CD14-positive monocyte (primary cell): Measurements from ENCODE around the gene SNX25. TPM values are rescaled to one million over a fixed set of nuclear protein-coding genes. Genes with fewer than 3 reads are reported as not detected.

Source experiments
- DNase-seq, 3 donors: peaks; one replicate each; pipeline ENCODE4 v3.0.0-alpha.2; 2011 to 2022
- H2AFZ ChIP-seq: 2 replicates; pipeline ENCODE4 v1.6.0; 2012; ENCODE audit warnings: mild to moderate bottlenecking, low read depth, low read length, inconsistent platforms; ENCODE audit not compliant: insufficient read depth, poor library complexity, severe bottlenecking
- H3K27ac ChIP-seq, 2 donors: 1 replicate in 1 of 2; 2 replicates in 1 of 2; pipeline ENCODE4 v1.5.1; 2012 to 2013; ENCODE audit warnings: low read length in 2 of 2, control low read depth in 1 of 2, inconsistent platforms in 1 of 2, low read depth in 1 of 2, mild to moderate bottlenecking in 1 of 2
- H3K27me3 ChIP-seq, 2 donors: one replicate each; pipeline versions ENCODE4 v1.6.0 to v1.6.1; 2011 to 2013; ENCODE audit warnings: low read length in 2 of 2; ENCODE audit not compliant: control insufficient read depth in 2 of 2, insufficient read depth in 2 of 2
- H3K36me3 ChIP-seq, 2 donors: replicated peaks in 1 of 2; 1 replicate in 1 of 2; 2 replicates in 1 of 2; pipeline versions ENCODE4 v1.5.1 to v1.6.1; 2012 to 2013; ENCODE audit warnings: low read length in 2 of 2, control low read depth in 1 of 2, inconsistent platforms in 1 of 2, mild to moderate bottlenecking in 1 of 2; ENCODE audit not compliant: insufficient read depth in 2 of 2, control insufficient read depth in 1 of 2
- H3K4me1 ChIP-seq, 2 donors: 1 replicate in 1 of 2; 2 replicates in 1 of 2; pipeline versions ENCODE4 v1.5.1 to v1.6.1; 2012 to 2013; ENCODE audit warnings: low read length in 2 of 2, control low read depth in 1 of 2, inconsistent platforms in 1 of 2, mild to moderate bottlenecking in 1 of 2, moderate library complexity in 1 of 2; ENCODE audit not compliant: insufficient read depth in 2 of 2, control insufficient read depth in 1 of 2
- H3K4me2 ChIP-seq: replicated peaks from 2 replicates; pipeline ENCODE3; 2012; ENCODE audit warnings: low read length, moderate library complexity, mild to moderate bottlenecking; ENCODE audit not compliant: poor library complexity, severe bottlenecking; ENCODE audit errors: extremely low read depth
- H3K4me3 ChIP-seq, 3 experiments: fragments of 200-600 bp in 1 of 3; sonication (generic) in 1 of 3; replicated peaks in 1 of 3; 1 replicate in 2 of 3; 2 replicates in 1 of 3; pipeline ENCODE4 v1.5.1; 2011 to 2013; ENCODE audit warnings: low read length in 3 of 3, mild to moderate bottlenecking in 3 of 3, control low read depth in 2 of 3, low read depth in 2 of 3, inconsistent platforms in 1 of 3, moderate library complexity in 1 of 3
- H3K79me2 ChIP-seq: 2 replicates; pipeline ENCODE4 v1.6.0; 2012; ENCODE audit warnings: mild to moderate bottlenecking, control low read depth, inconsistent platforms, low read length, moderate library complexity; ENCODE audit not compliant: insufficient read depth
- H3K9ac ChIP-seq: 2 replicates; pipeline ENCODE4 v1.6.0; 2017; ENCODE audit warnings: low read length, mild to moderate bottlenecking; ENCODE audit not compliant: insufficient read depth, poor library complexity, severe bottlenecking
- H3K9me3 ChIP-seq, 2 donors: replicated peaks in 1 of 2; 1 replicate in 1 of 2; 2 replicates in 1 of 2; pipeline versions ENCODE4 v1.5.1 to v1.6.1; 2012 to 2013; ENCODE audit warnings: low read length in 2 of 2, control low read depth in 1 of 2; ENCODE audit not compliant: control insufficient read depth in 1 of 2, insufficient read depth in 1 of 2
- H4K20me1 ChIP-seq: 2 replicates; pipeline ENCODE4 v1.6.0; 2012; ENCODE audit warnings: mild to moderate bottlenecking, low read length, control low read depth, moderate library complexity; ENCODE audit not compliant: insufficient read depth
- H3K27ac Mint-ChIP-seq, 7 donors: one replicate each; pipeline ENCODE4 v1.8.0; 2020; ENCODE audit warnings: mild to moderate bottlenecking in 7 of 7, mixed read lengths in 7 of 7, moderate library complexity in 6 of 7, inconsistent platforms in 2 of 7
- H3K27me3 Mint-ChIP-seq, 3 donors: one replicate each; pipeline ENCODE4 v1.8.0; 2021 to 2022; ENCODE audit warnings: low read depth in 3 of 3, mild to moderate bottlenecking in 3 of 3, mixed read lengths in 3 of 3, moderate library complexity in 3 of 3, inconsistent platforms in 1 of 3
- H3K36me3 Mint-ChIP-seq, 2 donors: one replicate each; pipeline ENCODE4 v1.8.0; 2020; ENCODE audit warnings: mixed read lengths in 2 of 2, inconsistent platforms in 1 of 2, mild to moderate bottlenecking in 1 of 2
- H3K4me1 Mint-ChIP-seq: one replicate; pipeline ENCODE4 v1.8.0; 2020; ENCODE audit warnings: mild to moderate bottlenecking, mixed read lengths
- H3K4me3 Mint-ChIP-seq, 2 donors: one replicate each; pipeline ENCODE4 v1.8.0; 2020; ENCODE audit warnings: mild to moderate bottlenecking in 2 of 2, mixed read lengths in 2 of 2, moderate library complexity in 1 of 2
- H3K9me3 Mint-ChIP-seq, 7 donors: one replicate each; pipeline ENCODE4 v1.8.0; 2020 to 2022; ENCODE audit warnings: mixed read lengths in 7 of 7, mild to moderate bottlenecking in 6 of 7, moderate library complexity in 6 of 7, inconsistent platforms in 2 of 7
- WGBS: methylation state at CpG from one replicate; pipeline ENCODE4 v1.1.5; 2013; ENCODE audit warnings: missing lambda C conversion rate; ENCODE audit not compliant: insufficient coverage; 5-methylcytosine and 5-hydroxymethylcytosine counted together
- intact Hi-C, 2 donors: fragments of 100-400 bp; cut with micrococcal nuclease; formaldehyde crosslinking; loops; one replicate each; pipeline versions ENCODE4 v1.15.0 to v1.15.1; 2023
- polyA plus RNA-seq, 3 donors: library from polyadenylated mRNA; depleted of rRNA in 1 of 3; unstranded in 2 of 3; stranded (reverse) in 1 of 3; fragments of 300-500 nt in 2 of 3; fragments of >200 nt in 1 of 3; fragmentation: Illumina TruSeq in 2 of 3; gene quantifications; 1 replicate in 2 of 3; 2 replicates in 1 of 3; pipeline ENCODE4 v1.2.3, GENCODE V29; 2012 to 2021
- TF ChIP-seq, protein P1 (sequence below): fragments of 200-600 bp; IDR thresholded peaks from one replicate; pipeline ENCODE4 v1.8.0; 2022; ENCODE audit warnings: antibody characterized with exemption, mild to moderate bottlenecking

SNX25 gene
- polyA plus RNA-seq, 3 donors = 0.31 to 0.40 (median 0.36) TPM

GRCh38 chr4:185244763-185245162, 35.4 kb downstream of the SNX25 start:
- Histone ChIP-seq H3K9me3 (no peaks in the 10 kb centered on the region), H4K20me1 (no peaks in the 10 kb centered on the region), H3K4me2 (no peak overlapping the region), H3K36me3 (no peaks in the 10 kb centered on the region), H3K4me1 (no peaks in the 10 kb centered on the region), H3K4me3 (no peak overlapping the region), H3K27ac (no peak overlapping the region), H3K9ac (no peak overlapping the region), H3K79me2 (no peaks in the 10 kb centered on the region), H2AFZ (no peak overlapping the region), H3K27me3 (no peaks in the 10 kb centered on the region)
- Mint-ChIP-seq H3K36me3 (no peaks in the 10 kb centered on the region), H3K9me3 (peaks cover 0 to 6% (median 0%) of the 10 kb centered on the region in 7 donors), H3K27ac (no peak overlapping the region), H3K4me1 (no peaks in the 10 kb centered on the region), H3K27me3 (peaks cover 2 to 7% (median 4%) of the 10 kb centered on the region in 3 donors), H3K4me3 (no peak overlapping the region)
- TF ChIP-seq, protein P1, sequence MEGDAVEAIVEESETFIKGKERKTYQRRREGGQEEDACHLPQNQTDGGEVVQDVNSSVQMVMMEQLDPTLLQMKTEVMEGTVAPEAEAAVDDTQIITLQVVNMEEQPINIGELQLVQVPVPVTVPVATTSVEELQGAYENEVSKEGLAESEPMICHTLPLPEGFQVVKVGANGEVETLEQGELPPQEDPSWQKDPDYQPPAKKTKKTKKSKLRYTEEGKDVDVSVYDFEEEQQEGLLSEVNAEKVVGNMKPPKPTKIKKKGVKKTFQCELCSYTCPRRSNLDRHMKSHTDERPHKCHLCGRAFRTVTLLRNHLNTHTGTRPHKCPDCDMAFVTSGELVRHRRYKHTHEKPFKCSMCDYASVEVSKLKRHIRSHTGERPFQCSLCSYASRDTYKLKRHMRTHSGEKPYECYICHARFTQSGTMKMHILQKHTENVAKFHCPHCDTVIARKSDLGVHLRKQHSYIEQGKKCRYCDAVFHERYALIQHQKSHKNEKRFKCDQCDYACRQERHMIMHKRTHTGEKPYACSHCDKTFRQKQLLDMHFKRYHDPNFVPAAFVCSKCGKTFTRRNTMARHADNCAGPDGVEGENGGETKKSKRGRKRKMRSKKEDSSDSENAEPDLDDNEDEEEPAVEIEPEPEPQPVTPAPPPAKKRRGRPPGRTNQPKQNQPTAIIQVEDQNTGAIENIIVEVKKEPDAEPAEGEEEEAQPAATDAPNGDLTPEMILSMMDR = no peak
- WGBS = 79% methylated on average over 2 of the region's 4 CpGs
- DNase-seq = no peak
- intact Hi-C loops = no loop called here

- Histone ChIP-seq H3K27ac (no peak overlapping the region), H3K36me3 (no peaks in the 10 kb centered on the region), H4K20me1 (no peaks in the 10 kb centered on the region), H3K79me2 (no peaks in the 10 kb centered on the region), H3K27me3 (no peaks in the 10 kb centered on the region), H3K4me2 (no peak overlapping the region), H3K4me1 (no peaks in the 10 kb centered on the region), H2AFZ (no peak overlapping the region), H3K9ac (no peak overlapping the region), H3K9me3 (no peaks in the 10 kb centered on the region), H3K4me3 (no peak overlapping the region)
- intact Hi-C loops = no loop called here
- Mint-ChIP-seq H3K9me3 (peaks cover 0 to 2% (median 0%) of the 10 kb centered on the region in 7 donors), H3K27ac (no peak overlapping the region), H3K4me1 (no peaks in the 10 kb centered on the region), H3K36me3 (no peaks in the 10 kb centered on the region), H3K27me3 (peaks cover 2 to 9% (median 4%) of the 10 kb centered on the region in 3 donors), H3K4me3 (no peak overlapping the region)
- no peak for DNase-seq
- WGBS = no CpG with 5 or more reads among the region's 1 CpG
- TF ChIP-seq, protein P1 = no peak
Measured at GRCh38 chr4:185246453-185246852, 37.1 kb downstream of the SNX25 start.
